Heart left ventricle (tissue), 16 donors: ENCODE measurements around the gene SLC35F3. TPM values are rescaled to one million over a fixed set of nuclear protein-coding genes. Genes with fewer than 3 reads are reported as not detected.

ENCODE experiments used
- ATAC-seq, 4 donors: fragments of 200-7000 bp; cut with Tn5 transposase; one replicate each; pipeline ENCODE4 v1.9.1; 2020 to 2022; ENCODE audit warnings: moderate library complexity in 4 of 4, mild to moderate bottlenecking in 3 of 4, moderate number of reproducible peaks in 1 of 4
- DNase-seq, 5 donors: peaks; one replicate each; pipeline ENCODE4 v3.0.0-alpha.2; 2020
- H3K27ac ChIP-seq, 12 donors: fragments of 200-600 bp; sonication (generic) in 4 of 12; one replicate each; pipeline versions ENCODE4 v1.5.0 to v1.8.0; 2016 to 2022; ENCODE audit warnings: mild to moderate bottlenecking in 2 of 12
- H3K27me3 ChIP-seq, 9 donors: fragments of 200-600 bp; sonication (generic) in 2 of 9; one replicate each; pipeline versions ENCODE4 v1.5.1 to v1.8.0; 2016 to 2022; ENCODE audit warnings: mild to moderate bottlenecking in 3 of 9
- H3K36me3 ChIP-seq, 9 donors: fragments of 200-600 bp; sonication (generic) in 2 of 9; one replicate each; pipeline versions ENCODE4 v1.5.0 to v1.8.0; 2018 to 2022; ENCODE audit warnings: mild to moderate bottlenecking in 2 of 9
- H3K4me1 ChIP-seq, 12 donors: fragments of 200-600 bp; sonication (generic) in 4 of 12; one replicate each; pipeline versions ENCODE4 v1.5.0 to v1.8.0; 2016 to 2022; ENCODE audit warnings: mild to moderate bottlenecking in 3 of 12
- H3K4me3 ChIP-seq, 12 donors: fragments of 200-600 bp; sonication (generic) in 4 of 12; one replicate each; pipeline versions ENCODE4 v1.5.0 to v1.8.0; 2017 to 2022; ENCODE audit warnings: mild to moderate bottlenecking in 9 of 12, moderate library complexity in 4 of 12
- H3K9me3 ChIP-seq, 12 donors: fragments of 200-600 bp; sonication (generic) in 4 of 12; one replicate each; pipeline versions ENCODE4 v1.5.0 to v1.8.0; 2016 to 2022; ENCODE audit warnings: mild to moderate bottlenecking in 1 of 12
- POLR2A ChIP-seq, 2 donors: fragments of 450-650 bp; IDR thresholded peaks; one replicate each; pipeline ENCODE4 v1.6.1; 2017; ENCODE audit warnings: antibody characterized with exemption in 2 of 2, mild to moderate bottlenecking in 2 of 2, moderate library complexity in 2 of 2
- WGBS, 4 donors: extraction: QIAGEN DNeasy Blood & Tissue Kit in 2 of 4; methylation state at CpG; one replicate each; pipeline versions ENCODE4 v1.1.5 to v1.1.7; 2013 to 2018; 5-methylcytosine and 5-hydroxymethylcytosine counted together
- intact Hi-C, 10 donors: fragments of 100-400 bp; cut with DNase I; formaldehyde crosslinking; loops; one replicate each; pipeline versions ENCODE4 v1.11.1 to v1.14.2; 2022
- polyA plus RNA-seq, 2 donors: library from polyadenylated mRNA; stranded (reverse); fragments of 200-250 nt; gene quantifications; one replicate each; pipeline ENCODE4 v1.2.3, GENCODE V29; 2013
- total RNA-seq, 9 donors: library from RNA; depleted of rRNA in 2 of 9; stranded (reverse); fragments of >200 nt in 2 of 9; fragmentation: NEBNext Ultra II Directional in 3 of 9; extraction: Animal tissue kit (Norgen Biotek cat#: 25700) in 3 of 9; gene quantifications; one replicate each; pipeline versions ENCODE4 v1.1.0 to v1.2.4, GENCODE V29; 2016 to 2023
- TF ChIP-seq, protein P1 (sequence below), 12 donors: fragments of 200-600 bp; sonication (generic) in 4 of 12; IDR thresholded peaks; one replicate each; pipeline versions ENCODE4 v1.5.0 to v1.8.0; 2018 to 2022; ENCODE audit warnings: antibody characterized with exemption in 12 of 12, mild to moderate bottlenecking in 5 of 12
- donor health status: ischemic (EF 13 %, LVEDD 7.1; RV severe dilation, severe dysfunction).
- donor health status: healthy with polysubstance abuse.
- donor health status: DM: no; HTN: yes; CAD: no.
- donor health status: DM: no; HTN: no; CAD: no.
- donor health status: ischemic (EF 25% LVEDD 6.9; RV normal size, moderate dysfunction).
- donor health status: ischemic (EF 25% LVEDD 5.7; RV mildly dilated, moderate dysfunction).
- donor health status: healthy.
- donor health status: DM: yes; HTN: yes; CAD: no.
- donor health status: ischemic (EF 35%, LVEDD 5.7; RV mildly dilated, moderate dysfunction).
- donor health status: nonischemic (EF 11% LVEDD 7.7; RV severe dilation, severe dysfunction).
- donor health status: DM: yes; HTN: yes; CAD: no.
- donor health status: PGD.
- donor health status: ischemic (EF 29% LVEDD 5.4; RV normal size, mild dysfunction).
- donor health status: nonischemic (EF 23%, LVEDD 6.1; RV moderate dilation, normal function).

SLC35F3 gene
- total and polyA plus RNA-seq, 11 donors = 0.03 to 0.11 (median 0.11) TPM; not detected in 8

DNA sequence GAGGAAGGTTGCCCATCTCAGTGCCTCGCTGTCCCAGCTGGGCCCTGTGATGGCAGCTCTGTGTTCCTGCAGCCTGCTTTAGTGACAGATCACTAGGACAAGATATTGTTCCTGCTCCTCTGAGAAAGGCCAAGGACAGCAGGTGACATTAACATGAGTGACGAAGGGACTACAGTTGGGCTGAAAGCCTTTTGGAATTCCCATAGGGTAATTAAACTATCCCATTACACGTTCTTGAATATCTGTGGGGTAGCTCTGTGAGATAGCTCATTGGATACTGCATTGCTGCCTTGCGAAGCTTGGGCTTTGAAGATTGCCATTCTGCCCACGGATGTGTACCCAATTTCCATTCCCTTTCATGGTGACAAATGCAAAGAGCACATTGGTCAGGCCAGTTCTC is 390.6 kb downstream of the SLC35F3 start:
- WGBS, 4 donors = 50 to 66% (median 61%) methylated on average over 5 of the region's 5 CpGs

GRCh38 chr1:234295626-234296025 is 391.1 kb downstream of the SLC35F3 start:
- Histone ChIP-seq H3K36me3 (no peaks in the 10 kb centered on the region), H3K27ac (no peak overlapping the region), H3K4me1 (no peaks in the 10 kb centered on the region), H3K27me3 (peaks cover 0 to 43% (median 0%) of the 10 kb centered on the region in 9 donors), H3K9me3 (peaks cover 0 to 3% (median 0%) of the 10 kb centered on the region in 12 donors), H3K4me3 (no peak overlapping the region)
- 81 to 87% (median 83%) methylated on average over 2 of the region's 2 CpGs for WGBS, 4 donors
- no peak for TF ChIP-seq POLR2A (IDR thresholded peaks at IDR 0.05)
- TF ChIP-seq, protein P1, sequence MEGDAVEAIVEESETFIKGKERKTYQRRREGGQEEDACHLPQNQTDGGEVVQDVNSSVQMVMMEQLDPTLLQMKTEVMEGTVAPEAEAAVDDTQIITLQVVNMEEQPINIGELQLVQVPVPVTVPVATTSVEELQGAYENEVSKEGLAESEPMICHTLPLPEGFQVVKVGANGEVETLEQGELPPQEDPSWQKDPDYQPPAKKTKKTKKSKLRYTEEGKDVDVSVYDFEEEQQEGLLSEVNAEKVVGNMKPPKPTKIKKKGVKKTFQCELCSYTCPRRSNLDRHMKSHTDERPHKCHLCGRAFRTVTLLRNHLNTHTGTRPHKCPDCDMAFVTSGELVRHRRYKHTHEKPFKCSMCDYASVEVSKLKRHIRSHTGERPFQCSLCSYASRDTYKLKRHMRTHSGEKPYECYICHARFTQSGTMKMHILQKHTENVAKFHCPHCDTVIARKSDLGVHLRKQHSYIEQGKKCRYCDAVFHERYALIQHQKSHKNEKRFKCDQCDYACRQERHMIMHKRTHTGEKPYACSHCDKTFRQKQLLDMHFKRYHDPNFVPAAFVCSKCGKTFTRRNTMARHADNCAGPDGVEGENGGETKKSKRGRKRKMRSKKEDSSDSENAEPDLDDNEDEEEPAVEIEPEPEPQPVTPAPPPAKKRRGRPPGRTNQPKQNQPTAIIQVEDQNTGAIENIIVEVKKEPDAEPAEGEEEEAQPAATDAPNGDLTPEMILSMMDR (IDR thresholded peaks at IDR 0.05) = no peak
- DNase-seq (no peak), ATAC-seq (no peak)
- intact Hi-C loops = no loop called here

More for the DNA sequence above, 390.6 kb downstream of the SLC35F3 start:
- intact Hi-C loops = no loop called here
- no peak for TF ChIP-seq POLR2A (IDR thresholded peaks at IDR 0.05)
- TF ChIP-seq, protein P1 (IDR thresholded peaks at IDR 0.05) = no peak
- no peak overlapping the region for H3K27ac ChIP-seq
- H3K4me1 ChIP-seq = no peaks in the 10 kb centered on the region
- peaks cover 0 to 43% (median 0%) of the 10 kb centered on the region in 9 donors for H3K27me3 ChIP-seq
- peaks cover 0 to 9% (median 0%) of the 10 kb centered on the region in 12 donors for H3K9me3 ChIP-seq
- H3K4me3 ChIP-seq = no peak overlapping the region
- no peak for ATAC-seq
- no peaks in the 10 kb centered on the region for H3K36me3 ChIP-seq
- no peak for DNase-seq

- H3K4me1 ChIP-seq = no peaks in the 10 kb centered on the region
- peaks cover 0 to 43% (median 0%) of the 10 kb centered on the region in 9 donors for H3K27me3 ChIP-seq
- H3K9me3 ChIP-seq = peaks cover 0 to 3% (median 0%) of the 10 kb centered on the region in 12 donors
- TF ChIP-seq POLR2A (IDR thresholded peaks at IDR 0.05) = no peak
- TF ChIP-seq, protein P1 (IDR thresholded peaks at IDR 0.05) = no peak
- 55 to 78% (median 68%) methylated on average over 4 of the region's 4 CpGs for WGBS, 4 donors
- DNase-seq (no peak), ATAC-seq (no peak)
- intact Hi-C loops = no loop called here
- H3K36me3 ChIP-seq = no peaks in the 10 kb centered on the region
- no peak overlapping the region for H3K4me3 ChIP-seq
- H3K27ac ChIP-seq = no peak overlapping the region
These were observed 392.0 kb downstream of the SLC35F3 start for GRCh38 chr1:234296496-234296895.

GRCh38 chr1:234297668-234298067 is 393.2 kb downstream of the SLC35F3 start:
- ATAC-seq (no peak), DNase-seq (no peak)
- TF ChIP-seq POLR2A (IDR thresholded peaks at IDR 0.05) = no peak
- TF ChIP-seq, protein P1 (IDR thresholded peaks at IDR 0.05) = no peak
- Histone ChIP-seq H3K36me3 (no peaks in the 10 kb centered on the region), H3K9me3 (peaks cover 0 to 3% (median 0%) of the 10 kb centered on the region in 12 donors), H3K27ac (no peak overlapping the region), H3K4me3 (no peak overlapping the region), H3K27me3 (peaks cover 0 to 37% (median 0%) of the 10 kb centered on the region in 9 donors), H3K4me1 (peaks cover 0 to under 1% (median 0%) of the 10 kb centered on the region in 12 donors)
- WGBS, 4 donors = 79 to 88% (median 88%) methylated on average over 1 of the region's 1 CpG
- intact Hi-C loops = no loop called here
